WERI-Rb-1 (cell line): Measurements from ENCODE around the gene RHBG.
"Not testable (repeated sequence)": the region's sequence is repeated elsewhere in the genome, so short reads cannot be mapped to it uniquely, and the experiment has no call there.

Source experiments
- DNase-seq: peaks from one replicate; pipeline ENCODE4 v3.0.0-alpha.2; 2020
- H3K27ac ChIP-seq: fragments of 250-450 bp; sonication (Bioruptor Pico); 2 replicates; pipeline ENCODE4 v1.5.1; 2020; ENCODE audit warnings: mild to moderate bottlenecking, moderate library complexity
- H3K27me3 ChIP-seq: fragments of 250-450 bp; sonication (Bioruptor Pico); 2 replicates; pipeline ENCODE4 v1.5.1; 2021; ENCODE audit warnings: mild to moderate bottlenecking, low read depth, moderate library complexity; ENCODE audit not compliant: insufficient read depth, severe bottlenecking
- H3K36me3 ChIP-seq: fragments of 250-450 bp; sonication (Bioruptor Pico); 2 replicates; pipeline ENCODE4 v1.5.1; 2020; ENCODE audit warnings: mild to moderate bottlenecking, moderate library complexity
- H3K4me3 ChIP-seq: 2 replicates; pipeline ENCODE4 v1.5.1; 2011; ENCODE audit warnings: low read depth, mild to moderate bottlenecking, control low read depth, low read length
- H3K9me3 ChIP-seq: fragments of 250-450 bp; sonication (Bioruptor Pico); 2 replicates; pipeline ENCODE4 v1.5.1; 2021; ENCODE audit warnings: mild to moderate bottlenecking, moderate library complexity; ENCODE audit not compliant: severe bottlenecking
- CTCF ChIP-seq: IDR thresholded peaks from 2 replicates; pipeline ENCODE4 v1.5.1; 2011; ENCODE audit warnings: low read depth, mild to moderate bottlenecking, control low read depth, inconsistent platforms, low read length

The RHBG gene

GRCh38 chr1:156347331-156347730 lies 21.7 kb upstream of the RHBG start:
- Histone ChIP-seq H3K36me3 (no peaks in the 10 kb centered on the region), H3K9me3 (no peaks in the 10 kb centered on the region), H3K27me3 (no peaks in the 10 kb centered on the region), H3K4me3 (no peak overlapping the region), H3K27ac (no peak overlapping the region)
- TF ChIP-seq CTCF, result no peak
- DNase-seq, result no peak

GRCh38 chr1:156352481-156352880 lies 16.5 kb upstream of the RHBG start:
- H3K4me3 ChIP-seq, H3K27ac ChIP-seq, DNase-seq, H3K36me3 ChIP-seq, H3K9me3 ChIP-seq, H3K27me3 ChIP-seq: not testable (repeated sequence)

- H3K27me3 ChIP-seq, result no peaks in the 10 kb centered on the region
- no peak overlapping the region for H3K4me3 ChIP-seq
These were observed 12.6 kb upstream of the RHBG start for GRCh38 chr1:156356262-156356874.

GRCh38 chr1:156356875-156357534 lies 12.0 kb upstream of the RHBG start:
- Histone ChIP-seq H3K27ac (no peak overlapping the region), H3K27me3 (no peaks in the 10 kb centered on the region), H3K4me3 (no peak overlapping the region), H3K9me3 (no peaks in the 10 kb centered on the region), H3K36me3 (no peaks in the 10 kb centered on the region)
- peak; percentile 93 for TF ChIP-seq CTCF
- DNase-seq, result peak; percentile 83

More at GRCh38 chr1:156356262-156356874, 12.6 kb upstream of the RHBG start:
- Histone ChIP-seq H3K27ac (no peak overlapping the region), H3K9me3 (no peaks in the 10 kb centered on the region), H3K36me3 (no peaks in the 10 kb centered on the region)
- TF ChIP-seq CTCF, result no peak
- DNase-seq, result no peak

- TF ChIP-seq CTCF, result no peak
- no peak for DNase-seq
- H3K4me3 ChIP-seq, result no peak overlapping the region
These were observed 11.0 kb upstream of the RHBG start for GRCh38 chr1:156357977-156358376.

GRCh38 chr1:156358641-156359040 lies 10.4 kb upstream of the RHBG start:
- no peak for DNase-seq
- Histone ChIP-seq H3K9me3 (no peaks in the 10 kb centered on the region), H3K4me3 (no peak overlapping the region), H3K27ac (no peak overlapping the region), H3K36me3 (no peaks in the 10 kb centered on the region), H3K27me3 (no peaks in the 10 kb centered on the region)
- TF ChIP-seq CTCF, result no peak

More at GRCh38 chr1:156357977-156358376, 11.0 kb upstream of the RHBG start:
- Histone ChIP-seq H3K27me3 (no peaks in the 10 kb centered on the region), H3K27ac (no peak overlapping the region), H3K36me3 (no peaks in the 10 kb centered on the region), H3K9me3 (no peaks in the 10 kb centered on the region)
